ENCODE measurements around the gene DYNC1H1.
A peak's percentile ranks its signal among the peaks of the same experiment; 100 is the strongest.

Gene DYNC1H1

GRCh38 chr14:101964297-101965180 lies at the start of gene DYNC1H1:
Gene DYNC1H1, plus strand, starts transcription at chr14:101964573. Its CDS starts 119 bp downstream, at chr14:101964692.
- peak; percentile 92 for DNase-seq

GRCh38 chr14:101915871-101916815 lies 48.2 kb upstream of the DYNC1H1 start:
- DNase-seq, result no peak

- no peak for DNase-seq
These were observed 47.5 kb upstream of the DYNC1H1 start for GRCh38 chr14:101916816-101917412.

GRCh38 chr14:101917413-101918017 lies 46.9 kb upstream of the DYNC1H1 start:
- DNase-seq, result no peak

GRCh38 chr14:101918065-101918989 lies 46.0 kb upstream of the DYNC1H1 start:
- DNase-seq, result no peak

GRCh38 chr14:101920271-101920670 lies 44.1 kb upstream of the DYNC1H1 start:
- no peak for DNase-seq

GRCh38 chr14:101922866-101923265 lies 41.5 kb upstream of the DYNC1H1 start:
- DNase-seq, result no peak

- no peak for DNase-seq
These were observed 39.2 kb upstream of the DYNC1H1 start for GRCh38 chr14:101925152-101925551.

- DNase-seq, result no peak
These were observed 38.3 kb upstream of the DYNC1H1 start for GRCh38 chr14:101926085-101926484.

- no peak for DNase-seq
These were observed 37.8 kb upstream of the DYNC1H1 start for GRCh38 chr14:101926620-101927019.

- peak; percentile 93 for DNase-seq
These were observed 36.5 kb upstream of the DYNC1H1 start for GRCh38 chr14:101927859-101928258.

- DNase-seq, result no peak
These were observed 35.9 kb upstream of the DYNC1H1 start for GRCh38 chr14:101928415-101928841.

GRCh38 chr14:101929096-101929495 lies 35.3 kb upstream of the DYNC1H1 start:
- DNase-seq, result no peak

GRCh38 chr14:101929946-101930345 lies 34.4 kb upstream of the DYNC1H1 start:
- no peak for DNase-seq

- no peak for DNase-seq
These were observed 31.7 kb upstream of the DYNC1H1 start for GRCh38 chr14:101932673-101933072.

GRCh38 chr14:101933209-101933608 lies 31.2 kb upstream of the DYNC1H1 start:
- DNase-seq, result no peak

GRCh38 chr14:101934601-101935150 lies 29.7 kb upstream of the DYNC1H1 start:
- DNase-seq, result no peak

- no peak for DNase-seq
These were observed 26.2 kb upstream of the DYNC1H1 start for GRCh38 chr14:101937926-101938767.

- no peak for DNase-seq
These were observed 24.7 kb upstream of the DYNC1H1 start for GRCh38 chr14:101939646-101940170.

GRCh38 chr14:101944451-101944850 lies 19.9 kb upstream of the DYNC1H1 start:
- DNase-seq, result no peak

All from fibroblast of skin of right quadriceps (primary cell).